ENCODE data around the gene STMN1. TPM values are rescaled to one million over a fixed set of nuclear protein-coding genes. Genes with fewer than 3 reads are reported as not detected.

Gene STMN1
- total and polyA plus RNA-seq, 9 of the 15 experiments (the other 6 are each of a cell fraction or from before 2014, with no cell fraction given), result 269 to 2,153 (median 595) TPM

- no peak for TF ChIP-seq CHD7 (IDR thresholded peaks at IDR 0.05; ENCODE audit: low read depth, low read length)
- no peak for TF ChIP-seq YBX1 (IDR thresholded peaks at IDR 0.05)
- TF ChIP-seq CBX1 (IDR thresholded peaks at IDR 0.05; ENCODE audit: low read depth), result no peak; the same call in 1 of the 2 replicates
- TF ChIP-seq WHSC1 (IDR thresholded peaks at IDR 0.05; ENCODE audit: low read length), result no peak
- TF ChIP-seq, protein P1, sequence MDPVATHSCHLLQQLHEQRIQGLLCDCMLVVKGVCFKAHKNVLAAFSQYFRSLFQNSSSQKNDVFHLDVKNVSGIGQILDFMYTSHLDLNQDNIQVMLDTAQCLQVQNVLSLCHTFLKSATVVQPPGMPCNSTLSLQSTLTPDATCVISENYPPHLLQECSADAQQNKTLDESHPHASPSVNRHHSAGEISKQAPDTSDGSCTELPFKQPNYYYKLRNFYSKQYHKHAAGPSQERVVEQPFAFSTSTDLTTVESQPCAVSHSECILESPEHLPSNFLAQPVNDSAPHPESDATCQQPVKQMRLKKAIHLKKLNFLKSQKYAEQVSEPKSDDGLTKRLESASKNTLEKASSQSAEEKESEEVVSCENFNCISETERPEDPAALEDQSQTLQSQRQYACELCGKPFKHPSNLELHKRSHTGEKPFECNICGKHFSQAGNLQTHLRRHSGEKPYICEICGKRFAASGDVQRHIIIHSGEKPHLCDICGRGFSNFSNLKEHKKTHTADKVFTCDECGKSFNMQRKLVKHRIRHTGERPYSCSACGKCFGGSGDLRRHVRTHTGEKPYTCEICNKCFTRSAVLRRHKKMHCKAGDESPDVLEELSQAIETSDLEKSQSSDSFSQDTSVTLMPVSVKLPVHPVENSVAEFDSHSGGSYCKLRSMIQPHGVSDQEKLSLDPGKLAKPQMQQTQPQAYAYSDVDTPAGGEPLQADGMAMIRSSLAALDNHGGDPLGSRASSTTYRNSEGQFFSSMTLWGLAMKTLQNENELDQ (CRISPR knock-in tag; IDR thresholded peaks at IDR 0.05; ENCODE audit: borderline replicate concordance), result no peak
- no peak for TF ChIP-seq HNRNPH1 (optimal IDR thresholded peaks at IDR 0.05; ENCODE audit: low read depth, low read length)
- TF ChIP-seq ZNF143 (CRISPR knock-in tag; IDR thresholded peaks at IDR 0.05), result no peak
- TF ChIP-seq U2AF2 (optimal IDR thresholded peaks at IDR 0.05; ENCODE audit: low read depth, low read length), result no peak
- TF ChIP-seq NUFIP1 (IDR thresholded peaks at IDR 0.05; ENCODE audit: partially characterized antibody), result no peak
- TF ChIP-seq SMARCC2 (IDR thresholded peaks at IDR 0.05; ENCODE audit: low read depth), result no peak
- no peak for TF ChIP-seq MBD2 (IDR thresholded peaks at IDR 0.05; ENCODE audit: borderline replicate concordance, low read depth)
- TF ChIP-seq, protein P2, sequence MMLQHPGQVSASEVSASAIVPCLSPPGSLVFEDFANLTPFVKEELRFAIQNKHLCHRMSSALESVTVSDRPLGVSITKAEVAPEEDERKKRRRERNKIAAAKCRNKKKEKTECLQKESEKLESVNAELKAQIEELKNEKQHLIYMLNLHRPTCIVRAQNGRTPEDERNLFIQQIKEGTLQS (IDR thresholded peaks at IDR 0.05), result no peak
- TF ChIP-seq, protein P2 (CRISPR knock-in tag; conservative IDR thresholded peaks at IDR 0.05), result no peak
- TF ChIP-seq ZNF146 (CRISPR knock-in tag; IDR thresholded peaks at IDR 0.05; ENCODE audit: unreplicated experiment), result no peak
Measured at GRCh38 chr1:25875154-25875855, 30.9 kb downstream of the STMN1 start, which contains the start of gene PAQR7 (continued).
